GM23338 (cell line): ENCODE results near the gene PAK1IP1. TPM values are rescaled to one million over a fixed set of nuclear protein-coding genes. Genes with fewer than 3 reads are reported as not detected.
A peak's percentile ranks its signal among the peaks of the same experiment; 100 is the strongest.

Experiments
- ATAC-seq: fragments of 200-7000 bp; cut with Tn5 transposase; 3 replicates; pipeline ENCODE4 v1.9.1; 2020
- DNase-seq: peaks from one replicate; pipeline ENCODE4 v3.0.0-alpha.2; 2015; ENCODE audit warnings: low spot score
- H2AFZ ChIP-seq: fragments of 200-600 bp; sonication (generic); 2 replicates; pipeline ENCODE4 v1.8.0; 2016; ENCODE audit warnings: antibody characterized with exemption, mild to moderate bottlenecking, moderate library complexity
- H3F3A ChIP-seq: fragments of 200-600 bp; sonication (generic); replicated peaks from 2 replicates; pipeline ENCODE4 v1.8.0; 2017; ENCODE audit warnings: antibody characterized with exemption, mixed run types, low read depth
- H3K27ac ChIP-seq: fragments of 200-600 bp; sonication (generic); 2 replicates; pipeline ENCODE4 v1.6.1; 2016; ENCODE audit warnings: low read depth
- H3K27me3 ChIP-seq: fragments of 200-600 bp; sonication (generic); 2 replicates; pipeline ENCODE4 v1.8.0; 2016; ENCODE audit warnings: mild to moderate bottlenecking, mixed run types, moderate library complexity; ENCODE audit not compliant: insufficient read depth
- H3K36me3 ChIP-seq: fragments of 200-600 bp; sonication (generic); 2 replicates; pipeline ENCODE4 v1.8.0; 2016; ENCODE audit warnings: mild to moderate bottlenecking; ENCODE audit not compliant: insufficient read depth
- H3K4me1 ChIP-seq: fragments of 200-600 bp; sonication (generic); 2 replicates; pipeline ENCODE4 v1.8.0; 2016; ENCODE audit warnings: mild to moderate bottlenecking, moderate library complexity; ENCODE audit not compliant: insufficient read depth
- H3K4me2 ChIP-seq: fragments of 200-600 bp; sonication (generic); 2 replicates; pipeline ENCODE4 v1.7.1; 2017; ENCODE audit warnings: mixed run types
- H3K4me3 ChIP-seq: fragments of 200-600 bp; sonication (generic); 2 replicates; pipeline ENCODE4 v1.6.1; 2016; ENCODE audit warnings: mixed run types
- H3K79me2 ChIP-seq: fragments of 200-600 bp; sonication (generic); replicated peaks from 2 replicates; pipeline ENCODE4 v1.8.0; 2017; ENCODE audit warnings: mild to moderate bottlenecking; ENCODE audit not compliant: insufficient read depth
- H3K9me2 ChIP-seq: fragments of 200-600 bp; sonication (generic); 2 replicates; pipeline ENCODE4 v1.8.0; 2017; ENCODE audit not compliant: insufficient read depth
- H4K20me1 ChIP-seq: fragments of 200-600 bp; sonication (generic); replicated peaks from 2 replicates; pipeline ENCODE4 v1.8.0; 2017; ENCODE audit warnings: mild to moderate bottlenecking; ENCODE audit not compliant: insufficient read depth
- H3K27ac Mint-ChIP-seq: 2 replicates; pipeline ENCODE4 v1.8.0; 2020; ENCODE audit warnings: inconsistent platforms, mild to moderate bottlenecking, moderate library complexity, mixed read lengths
- H3K27me3 Mint-ChIP-seq: 3 replicates; pipeline ENCODE4 v1.8.0; 2022; ENCODE audit warnings: low read depth, mild to moderate bottlenecking, moderate library complexity, mixed read lengths, inconsistent platforms; ENCODE audit not compliant: insufficient read depth, poor library complexity
- H3K36me3 Mint-ChIP-seq: 3 replicates; pipeline ENCODE4 v1.8.0; 2021; ENCODE audit warnings: low read depth, mild to moderate bottlenecking, inconsistent platforms, moderate library complexity, mixed read lengths
- H3K4me1 Mint-ChIP-seq: 3 replicates; pipeline ENCODE4 v1.8.0; 2020; ENCODE audit warnings: mild to moderate bottlenecking, inconsistent platforms, mixed read lengths
- H3K4me3 Mint-ChIP-seq: 3 replicates; pipeline ENCODE4 v1.8.0; 2021; ENCODE audit warnings: moderate library complexity, mild to moderate bottlenecking, inconsistent platforms, mixed read lengths
- H3K9me3 Mint-ChIP-seq: 3 replicates; pipeline ENCODE4 v1.8.0; 2020; ENCODE audit warnings: moderate library complexity, mild to moderate bottlenecking, inconsistent platforms, mixed read lengths
- CREB1 ChIP-seq: fragments of 250-450 bp; sonication (Bioruptor Pico); IDR thresholded peaks from 2 replicates; pipeline ENCODE4 v1.5.0; 2020; ENCODE audit warnings: low read depth, mild to moderate bottlenecking, moderate library complexity
- EZH2 ChIP-seq: fragments of 200-600 bp; sonication (generic); IDR thresholded peaks from one replicate; pipeline ENCODE4 v1.8.0; 2017; ENCODE audit warnings: antibody characterized with exemption, mild to moderate bottlenecking, low read depth; ENCODE audit not compliant: unreplicated experiment
- JUNB ChIP-seq: IDR thresholded peaks from one replicate; pipeline ENCODE4 v1.6.1; 2016; ENCODE audit warnings: antibody characterized with exemption; ENCODE audit not compliant: unreplicated experiment
- STAT1 ChIP-seq: IDR thresholded peaks from one replicate; pipeline ENCODE4 v1.6.1; 2016; ENCODE audit warnings: antibody characterized with exemption; ENCODE audit not compliant: unreplicated experiment
- ZNF114 ChIP-seq: fragments of 250-450 bp; sonication (Bioruptor Pico); IDR thresholded peaks from 2 replicates; pipeline ENCODE4 v1.5.0; 2020; ENCODE audit warnings: mild to moderate bottlenecking, moderate library complexity
- polyA plus RNA-seq: library from polyadenylated mRNA; unstranded; fragments of >200 nt; fragmentation: Nextera tagmentation; extraction: Ambion mirVana; gene quantifications from 2 replicates; pipeline ENCODE4 v1.2.1, GENCODE V29; 2016
- total RNA-seq: library from RNA; depleted of rRNA; stranded (reverse); fragments of >200 nt; shearing (Covaris generic); gene quantifications from 2 replicates; pipeline ENCODE4 v1.2.3, GENCODE V29; 2014
- TF ChIP-seq, protein P1 (sequence below): fragments of 250-450 bp; sonication (Bioruptor Pico); IDR thresholded peaks from 2 replicates; pipeline ENCODE4 v1.5.0; 2020; ENCODE audit warnings: mild to moderate bottlenecking, moderate library complexity
- TF ChIP-seq, protein P2 (sequence below): IDR thresholded peaks from 2 replicates; pipeline ENCODE4 v1.6.1; 2016; ENCODE audit warnings: antibody characterized with exemption

Gene PAK1IP1
- total and polyA plus RNA-seq, 2 experiments from 2014 or later = 45.5 to 93.2 TPM

DNA sequence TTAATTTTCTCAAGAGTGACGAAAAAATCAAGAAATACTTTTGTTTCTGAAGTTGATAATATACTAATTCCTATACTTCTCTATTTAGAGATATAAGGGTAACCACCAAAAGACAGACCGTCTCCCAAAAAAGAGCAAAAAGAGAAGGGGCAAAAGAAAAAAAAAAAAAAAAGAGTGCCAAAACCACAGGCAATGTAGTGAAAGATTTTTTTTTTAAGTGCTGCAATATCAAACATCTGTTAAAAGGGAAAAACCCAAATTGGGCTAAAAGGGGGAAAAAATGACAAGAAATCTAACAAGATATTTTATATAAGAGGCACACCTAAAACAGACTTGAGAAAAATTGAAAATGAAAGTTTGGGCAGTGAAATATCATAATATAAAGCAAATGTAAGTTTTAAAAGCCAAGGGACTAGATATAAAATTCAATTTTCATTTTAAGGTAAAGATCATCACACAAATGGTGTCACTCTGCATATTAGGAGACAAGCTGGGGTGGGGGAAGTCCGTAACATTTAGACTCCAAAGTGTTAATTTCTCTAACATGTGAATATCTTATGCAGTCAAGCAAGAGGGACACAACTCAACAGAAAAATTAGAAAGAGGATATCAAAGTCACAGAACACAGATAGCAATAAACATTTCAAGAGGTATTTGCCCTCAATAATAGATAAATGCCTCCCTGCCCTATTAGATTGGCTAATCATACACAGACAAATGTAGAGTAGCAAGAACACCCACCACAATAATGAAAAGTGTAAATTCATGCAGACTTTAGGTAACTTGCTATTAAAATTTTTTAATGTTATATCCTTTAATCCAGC lies 9.5 kb upstream of the PAK1IP1 start (continued):
- TF ChIP-seq, protein P1, sequence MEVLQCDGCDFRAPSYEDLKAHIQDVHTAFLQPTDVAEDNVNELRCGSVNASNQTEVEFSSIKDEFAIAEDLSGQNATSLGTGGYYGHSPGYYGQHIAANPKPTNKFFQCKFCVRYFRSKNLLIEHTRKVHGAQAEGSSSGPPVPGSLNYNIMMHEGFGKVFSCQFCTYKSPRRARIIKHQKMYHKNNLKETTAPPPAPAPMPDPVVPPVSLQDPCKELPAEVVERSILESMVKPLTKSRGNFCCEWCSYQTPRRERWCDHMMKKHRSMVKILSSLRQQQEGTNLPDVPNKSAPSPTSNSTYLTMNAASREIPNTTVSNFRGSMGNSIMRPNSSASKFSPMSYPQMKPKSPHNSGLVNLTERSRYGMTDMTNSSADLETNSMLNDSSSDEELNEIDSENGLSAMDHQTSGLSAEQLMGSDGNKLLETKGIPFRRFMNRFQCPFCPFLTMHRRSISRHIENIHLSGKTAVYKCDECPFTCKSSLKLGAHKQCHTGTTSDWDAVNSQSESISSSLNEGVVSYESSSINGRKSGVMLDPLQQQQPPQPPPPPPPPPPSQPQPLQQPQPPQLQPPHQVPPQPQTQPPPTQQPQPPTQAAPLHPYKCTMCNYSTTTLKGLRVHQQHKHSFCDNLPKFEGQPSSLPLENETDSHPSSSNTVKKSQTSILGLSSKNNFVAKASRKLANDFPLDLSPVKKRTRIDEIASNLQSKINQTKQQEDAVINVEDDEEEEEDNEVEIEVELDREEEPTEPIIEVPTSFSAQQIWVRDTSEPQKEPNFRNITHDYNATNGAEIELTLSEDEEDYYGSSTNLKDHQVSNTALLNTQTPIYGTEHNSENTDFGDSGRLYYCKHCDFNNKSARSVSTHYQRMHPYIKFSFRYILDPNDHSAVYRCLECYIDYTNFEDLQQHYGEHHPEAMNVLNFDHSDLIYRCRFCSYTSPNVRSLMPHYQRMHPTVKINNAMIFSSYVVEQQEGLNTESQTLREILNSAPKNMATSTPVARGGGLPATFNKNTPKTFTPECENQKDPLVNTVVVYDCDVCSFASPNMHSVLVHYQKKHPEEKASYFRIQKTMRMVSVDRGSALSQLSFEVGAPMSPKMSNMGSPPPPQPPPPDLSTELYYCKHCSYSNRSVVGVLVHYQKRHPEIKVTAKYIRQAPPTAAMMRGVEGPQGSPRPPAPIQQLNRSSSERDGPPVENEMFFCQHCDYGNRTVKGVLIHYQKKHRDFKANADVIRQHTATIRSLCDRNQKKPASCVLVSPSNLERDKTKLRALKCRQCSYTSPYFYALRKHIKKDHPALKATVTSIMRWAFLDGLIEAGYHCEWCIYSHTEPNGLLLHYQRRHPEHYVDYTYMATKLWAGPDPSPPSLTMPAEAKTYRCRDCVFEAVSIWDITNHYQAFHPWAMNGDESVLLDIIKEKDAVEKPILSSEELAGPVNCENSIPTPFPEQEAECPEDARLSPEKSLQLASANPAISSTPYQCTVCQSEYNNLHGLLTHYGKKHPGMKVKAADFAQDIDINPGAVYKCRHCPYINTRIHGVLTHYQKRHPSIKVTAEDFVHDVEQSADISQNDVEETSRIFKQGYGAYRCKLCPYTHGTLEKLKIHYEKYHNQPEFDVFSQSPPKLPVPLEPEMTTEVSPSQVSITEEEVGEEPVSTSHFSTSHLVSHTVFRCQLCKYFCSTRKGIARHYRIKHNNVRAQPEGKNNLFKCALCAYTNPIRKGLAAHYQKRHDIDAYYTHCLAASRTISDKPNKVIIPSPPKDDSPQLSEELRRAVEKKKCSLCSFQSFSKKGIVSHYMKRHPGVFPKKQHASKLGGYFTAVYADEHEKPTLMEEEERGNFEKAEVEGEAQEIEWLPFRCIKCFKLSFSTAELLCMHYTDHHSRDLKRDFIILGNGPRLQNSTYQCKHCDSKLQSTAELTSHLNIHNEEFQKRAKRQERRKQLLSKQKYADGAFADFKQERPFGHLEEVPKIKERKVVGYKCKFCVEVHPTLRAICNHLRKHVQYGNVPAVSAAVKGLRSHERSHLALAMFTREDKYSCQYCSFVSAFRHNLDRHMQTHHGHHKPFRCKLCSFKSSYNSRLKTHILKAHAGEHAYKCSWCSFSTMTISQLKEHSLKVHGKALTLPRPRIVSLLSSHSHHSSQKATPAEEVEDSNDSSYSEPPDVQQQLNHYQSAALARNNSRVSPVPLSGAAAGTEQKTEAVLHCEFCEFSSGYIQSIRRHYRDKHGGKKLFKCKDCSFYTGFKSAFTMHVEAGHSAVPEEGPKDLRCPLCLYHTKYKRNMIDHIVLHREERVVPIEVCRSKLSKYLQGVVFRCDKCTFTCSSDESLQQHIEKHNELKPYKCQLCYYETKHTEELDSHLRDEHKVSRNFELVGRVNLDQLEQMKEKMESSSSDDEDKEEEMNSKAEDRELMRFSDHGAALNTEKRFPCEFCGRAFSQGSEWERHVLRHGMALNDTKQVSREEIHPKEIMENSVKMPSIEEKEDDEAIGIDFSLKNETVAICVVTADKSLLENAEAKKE (CRISPR knock-in tag) = no peak

DNA sequence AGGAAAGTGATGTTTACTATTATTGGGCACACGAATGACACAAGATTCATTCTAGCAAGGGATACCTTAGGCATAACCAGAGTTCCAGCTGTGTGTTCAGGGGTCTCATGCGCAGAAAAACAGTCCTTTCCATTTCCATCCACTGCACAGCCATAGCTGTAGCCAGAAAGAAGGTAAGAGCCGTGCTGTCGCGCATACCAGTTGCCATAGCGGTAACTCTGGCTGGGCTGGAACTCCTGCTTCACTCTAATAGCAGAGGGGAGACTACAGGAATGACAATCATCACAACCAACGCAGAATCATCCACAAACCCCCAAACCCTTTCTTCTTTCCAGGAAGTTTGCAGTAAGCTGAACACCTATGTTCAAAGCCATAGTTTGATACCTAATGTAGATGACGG lies 7.9 kb upstream of the PAK1IP1 start:
- H3K4me3 Mint-ChIP-seq = no peak overlapping the region
- H3K27me3 Mint-ChIP-seq = no peaks in the 10 kb centered on the region
- Histone ChIP-seq H3K4me1 (peaks cover 17% of the 10 kb centered on the region), H3K36me3 (peaks cover 4% of the 10 kb centered on the region; the same call in 1 of the 2 replicates), H3K9me2 (0 out of 2 replicates have a peak, but pooled peaks cover 6% of the 10 kb centered on the region), H3K79me2 (no peaks in the 10 kb centered on the region), H3K27ac (no peak overlapping the region), H3K27me3 (no peaks in the 10 kb centered on the region), H2AFZ (no peak overlapping the region), H4K20me1 (no peaks in the 10 kb centered on the region), H3F3A (no peaks in the 10 kb centered on the region; the same call in 1 of the 2 replicates), H3K4me2 (no peak overlapping the region), H3K4me3 (no peak overlapping the region)
- peaks cover 4% of the 10 kb centered on the region; the same call in 1 of the 3 replicates for H3K36me3 Mint-ChIP-seq
- ATAC-seq (peak; percentile 63), DNase-seq (no peak)
- peaks cover 26% of the 10 kb centered on the region for H3K4me1 Mint-ChIP-seq
- H3K9me3 Mint-ChIP-seq = peaks cover 6% of the 10 kb centered on the region; the same call in 1 of the 3 replicates
- H3K27ac Mint-ChIP-seq = no peak overlapping the region
- TF ChIP-seq CREB1 (CRISPR knock-in tag) (no peak), STAT1 (no peak), ZNF114 (no peak), JUNB (no peak), EZH2 (no peak)
- TF ChIP-seq, protein P2, sequence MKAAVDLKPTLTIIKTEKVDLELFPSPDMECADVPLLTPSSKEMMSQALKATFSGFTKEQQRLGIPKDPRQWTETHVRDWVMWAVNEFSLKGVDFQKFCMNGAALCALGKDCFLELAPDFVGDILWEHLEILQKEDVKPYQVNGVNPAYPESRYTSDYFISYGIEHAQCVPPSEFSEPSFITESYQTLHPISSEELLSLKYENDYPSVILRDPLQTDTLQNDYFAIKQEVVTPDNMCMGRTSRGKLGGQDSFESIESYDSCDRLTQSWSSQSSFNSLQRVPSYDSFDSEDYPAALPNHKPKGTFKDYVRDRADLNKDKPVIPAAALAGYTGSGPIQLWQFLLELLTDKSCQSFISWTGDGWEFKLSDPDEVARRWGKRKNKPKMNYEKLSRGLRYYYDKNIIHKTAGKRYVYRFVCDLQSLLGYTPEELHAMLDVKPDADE = no peak
- TF ChIP-seq, protein P1 (CRISPR knock-in tag) = no peak
